A673 (cell line): Measurements from ENCODE around the gene TMEM174. TPM values are rescaled to one million over a fixed set of nuclear protein-coding genes. Genes with fewer than 3 reads are reported as not detected.

Experiments used
- BruUV-seq: library from RNA; stranded (reverse); fragments of 400-500 nt; replicated peaks from 2 replicates; lab custom pipeline; 2021; lab: Mats Ljungman, UMichigan
- CTCF ChIA-PET: fragments of 300-600 bp; sonication (Branson Sonifier 250); formaldehyde crosslinking; loops from one replicate; lab custom pipeline; 2022; ENCODE audit warnings: antibody characterized with exemption; lab: Charles Lee
- POLR2A ChIA-PET: fragments of 300-600 bp; sonication (Branson Sonifier 250); formaldehyde crosslinking; loops from one replicate; lab custom pipeline; 2022; ENCODE audit warnings: antibody characterized with exemption; ENCODE audit not compliant: low non-redundant PET; lab: Charles Lee
- DNase-seq: peaks from one replicate; pipeline ENCODE4 v3.0.0-alpha.2; 2015; ENCODE audit warnings: low spot score
- H3K27ac ChIP-seq: fragments of 200-600 bp; sonication (generic); 2 replicates; pipeline ENCODE4 v1.5.1; 2016; ENCODE audit warnings: mixed run types, low read depth, mild to moderate bottlenecking, mixed read lengths, antibody characterized with exemption, low read length; ENCODE audit not compliant: poor library complexity, severe bottlenecking
- H3K27me3 ChIP-seq: fragments of 200-600 bp; sonication (generic); replicated peaks from 2 replicates; pipeline ENCODE4 v1.6.1; 2017; ENCODE audit warnings: mixed run types, low read depth, mild to moderate bottlenecking, mixed read lengths, antibody characterized with exemption, low read length; ENCODE audit not compliant: insufficient read depth, poor library complexity
- H3K36me3 ChIP-seq: fragments of 200-600 bp; sonication (generic); 2 replicates; pipeline ENCODE4 v1.6.1; 2016; ENCODE audit warnings: mixed run types, mild to moderate bottlenecking, mixed read lengths, antibody characterized with exemption, low read length; ENCODE audit not compliant: insufficient read depth, poor library complexity, severe bottlenecking
- H3K4me1 ChIP-seq: fragments of 200-600 bp; sonication (generic); 2 replicates; pipeline ENCODE4 v1.6.1; 2017; ENCODE audit warnings: mixed run types, mild to moderate bottlenecking, mixed read lengths, antibody characterized with exemption, low read length; ENCODE audit not compliant: insufficient read depth, poor library complexity, severe bottlenecking
- H3K4me3 ChIP-seq: fragments of 200-600 bp; sonication (generic); 2 replicates; pipeline ENCODE4 v1.5.1; 2016; ENCODE audit warnings: low read depth, mixed run types, mild to moderate bottlenecking, mixed read lengths, low read length; ENCODE audit not compliant: poor library complexity, severe bottlenecking
- H3K9me3 ChIP-seq: fragments of 200-600 bp; sonication (generic); 2 replicates; pipeline ENCODE4 v1.6.1; 2016; ENCODE audit warnings: mixed run types, low read depth, mild to moderate bottlenecking, mixed read lengths, antibody characterized with exemption, low read length; ENCODE audit not compliant: poor library complexity, severe bottlenecking
- EZH2 ChIP-seq: fragments of 200-600 bp; sonication (generic); IDR thresholded peaks from 2 replicates; pipeline ENCODE4 v1.6.1; 2017; ENCODE audit warnings: borderline replicate concordance, low read depth, mild to moderate bottlenecking, mixed read lengths, antibody characterized with exemption, low read length; ENCODE audit not compliant: poor library complexity, severe bottlenecking
- intact Hi-C: fragments of 100-400 bp; cut with micrococcal nuclease; formaldehyde crosslinking; loops from one replicate; pipeline ENCODE4 v1.10.0; 2022; ENCODE audit not compliant: unreplicated experiment
- total RNA-seq: library from RNA; stranded (reverse); gene quantifications from 2 replicates; pipeline ENCODE4 v1.2.3, GENCODE V29; 2021
- TF ChIP-seq, protein P1 (sequence below): fragments of 300-800, 200-600 bp; sonication (generic); conservative IDR thresholded peaks from 2 replicates; pipeline ENCODE4 v1.5.1; 2017; ENCODE audit warnings: low read depth, mild to moderate bottlenecking, antibody characterized with exemption, low read length, moderate library complexity, mixed read lengths

TMEM174 gene
- total RNA-seq, 1 experiment from 2014 or later, result not detected

DNA sequence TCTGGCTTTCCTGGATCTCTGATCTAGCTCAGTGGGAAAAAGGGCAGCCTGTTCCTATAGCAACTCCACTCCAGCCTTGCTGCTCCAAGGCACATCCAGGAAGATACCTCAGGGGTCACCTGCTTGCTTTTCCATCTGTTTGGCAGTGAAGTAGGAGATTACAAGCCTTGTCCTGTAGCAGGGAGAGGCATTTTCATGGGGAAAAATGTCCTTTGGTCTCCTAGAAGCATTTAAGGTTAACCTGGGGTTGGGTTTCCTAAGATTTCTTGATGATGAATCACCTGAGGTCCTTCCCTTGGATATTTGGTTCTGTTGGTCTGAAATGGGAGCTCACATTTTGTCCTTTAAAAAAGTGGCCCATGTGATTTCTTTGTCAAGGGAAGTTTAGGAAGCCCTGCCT lies 1.5 kb upstream of the TMEM174 start:
- ChIA-PET POLR2A (no interaction called here), CTCF (interaction anchor here (0.6 kb wide), 1 partner anchor 495 kb away, joined by 3 read pairs; no protein-coding TSS in a partner anchor)

DNA sequence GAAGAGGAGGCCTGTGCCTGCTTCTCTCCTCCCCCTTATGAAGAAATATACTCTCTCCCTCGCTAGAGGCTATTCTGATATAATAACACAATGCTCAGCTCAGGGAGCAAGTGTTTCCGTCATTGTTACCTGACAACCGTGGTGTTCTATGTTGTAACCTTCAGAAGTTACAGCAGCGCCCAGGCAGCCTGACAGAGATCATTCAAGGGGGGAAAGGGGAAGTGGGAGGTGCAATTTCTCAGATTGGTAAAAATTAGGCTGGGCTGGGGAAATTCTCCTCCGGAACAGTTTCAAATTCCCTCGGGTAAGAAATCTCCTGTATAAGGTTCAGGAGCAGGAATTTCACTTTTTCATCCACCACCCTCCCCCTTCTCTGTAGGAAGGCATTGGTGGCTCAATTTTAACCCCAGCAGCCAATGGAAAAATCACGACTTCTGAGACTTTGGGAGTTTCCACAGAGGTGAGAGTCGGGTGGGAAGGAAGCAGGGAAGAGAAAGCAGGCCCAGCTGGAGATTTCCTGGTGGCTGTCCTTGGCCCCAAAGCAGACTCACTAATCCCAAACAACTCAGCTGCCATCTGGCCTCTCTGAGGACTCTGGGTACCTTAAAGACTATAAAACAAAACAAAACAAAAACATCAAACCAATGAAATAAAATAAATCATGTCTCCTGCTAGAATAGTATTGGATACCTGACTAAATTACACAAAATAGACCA lies 1.3 kb downstream of the TMEM174 start:
- BruUV-seq, result no TSS peak
- Histone ChIP-seq H3K4me1 (peaks cover 6% of the 10 kb centered on the region), H3K36me3 (no peaks in the 10 kb centered on the region), H3K27me3 (no peaks in the 10 kb centered on the region), H3K4me3 (no peak overlapping the region), H3K9me3 (no peaks in the 10 kb centered on the region), H3K27ac (no peak overlapping the region)
- no peak for TF ChIP-seq EZH2
- TF ChIP-seq, protein P1, sequence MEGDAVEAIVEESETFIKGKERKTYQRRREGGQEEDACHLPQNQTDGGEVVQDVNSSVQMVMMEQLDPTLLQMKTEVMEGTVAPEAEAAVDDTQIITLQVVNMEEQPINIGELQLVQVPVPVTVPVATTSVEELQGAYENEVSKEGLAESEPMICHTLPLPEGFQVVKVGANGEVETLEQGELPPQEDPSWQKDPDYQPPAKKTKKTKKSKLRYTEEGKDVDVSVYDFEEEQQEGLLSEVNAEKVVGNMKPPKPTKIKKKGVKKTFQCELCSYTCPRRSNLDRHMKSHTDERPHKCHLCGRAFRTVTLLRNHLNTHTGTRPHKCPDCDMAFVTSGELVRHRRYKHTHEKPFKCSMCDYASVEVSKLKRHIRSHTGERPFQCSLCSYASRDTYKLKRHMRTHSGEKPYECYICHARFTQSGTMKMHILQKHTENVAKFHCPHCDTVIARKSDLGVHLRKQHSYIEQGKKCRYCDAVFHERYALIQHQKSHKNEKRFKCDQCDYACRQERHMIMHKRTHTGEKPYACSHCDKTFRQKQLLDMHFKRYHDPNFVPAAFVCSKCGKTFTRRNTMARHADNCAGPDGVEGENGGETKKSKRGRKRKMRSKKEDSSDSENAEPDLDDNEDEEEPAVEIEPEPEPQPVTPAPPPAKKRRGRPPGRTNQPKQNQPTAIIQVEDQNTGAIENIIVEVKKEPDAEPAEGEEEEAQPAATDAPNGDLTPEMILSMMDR, result no peak
- ChIA-PET POLR2A (no interaction called here), CTCF (no interaction called here)
- intact Hi-C loops, result no loop called here
- peak; percentile 29 for DNase-seq

More for the DNA sequence above, 1.5 kb upstream of the TMEM174 start:
- TF ChIP-seq EZH2, result no peak
- TF ChIP-seq, protein P1, result no peak
- Histone ChIP-seq H3K27ac (no peak overlapping the region), H3K4me3 (no peak overlapping the region), H3K36me3 (no peaks in the 10 kb centered on the region), H3K4me1 (peaks cover 6% of the 10 kb centered on the region), H3K27me3 (no peaks in the 10 kb centered on the region), H3K9me3 (no peaks in the 10 kb centered on the region)
- intact Hi-C loops, result loop anchor here (2.0 kb wide), 1 partner anchor 89 kb away; no protein-coding TSS in a partner anchor
- no TSS peak for BruUV-seq
- no peak for DNase-seq

DNA sequence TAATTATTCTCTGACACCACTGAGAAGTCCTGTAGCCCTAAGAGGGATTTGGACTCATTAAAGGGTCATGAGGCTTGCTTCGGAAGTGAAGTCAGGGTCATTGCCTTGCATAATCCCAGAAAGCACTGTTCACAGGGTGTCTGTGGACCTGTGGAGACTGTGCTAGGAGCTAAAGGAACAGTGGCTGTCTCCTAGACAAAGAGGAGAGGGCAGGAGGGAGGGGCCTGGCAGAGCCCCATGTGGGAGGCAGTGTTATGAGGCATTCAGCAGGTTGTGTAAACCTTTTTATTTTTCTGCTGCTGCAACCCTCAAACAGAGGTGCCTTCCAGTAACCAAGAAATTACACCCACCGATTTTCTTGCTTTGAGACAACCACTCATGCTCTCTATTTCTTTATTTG lies 3.3 kb downstream of the TMEM174 start:
- no peaks in the 10 kb centered on the region for H3K36me3 ChIP-seq
- TF ChIP-seq EZH2, result no peak
- TF ChIP-seq, protein P1, result no peak
- no TSS peak for BruUV-seq
- no peaks in the 10 kb centered on the region for H3K9me3 ChIP-seq
- ChIA-PET CTCF (no interaction called here), POLR2A (interaction anchor here (0.5 kb wide), 1 partner anchor 15 kb away, joined by 7 read pairs; no protein-coding TSS in a partner anchor)
- no peak overlapping the region for H3K27ac ChIP-seq
- peaks cover 6% of the 10 kb centered on the region for H3K4me1 ChIP-seq
- intact Hi-C loops, result no loop called here
- no peaks in the 10 kb centered on the region for H3K27me3 ChIP-seq
- H3K4me3 ChIP-seq, result no peak overlapping the region
- DNase-seq, result no peak
